Endothelial cell of umbilical vein (primary cell): ENCODE measurements around the gene MPG. TPM values are rescaled to one million over a fixed set of nuclear protein-coding genes. Genes with fewer than 3 reads are reported as not detected.

ENCODE experiments used
- BruUV-seq: library from RNA; stranded (reverse); fragments of 400-500 nt; replicated peaks from 2 replicates; lab custom pipeline; 2021; lab: Mats Ljungman, UMichigan
- CTCF ChIA-PET: fragments of 300-600, 350-600 bp; sonication (Branson Sonifier 250); formaldehyde crosslinking; loops from one replicate; lab custom pipeline; 2021; ENCODE audit warnings: antibody characterized with exemption, inconsistent platforms; lab: Charles Lee
- POLR2A ChIA-PET: fragments of 300-600, 350-600 bp; sonication (Branson Sonifier 250); formaldehyde crosslinking; loops from one replicate; lab custom pipeline; 2021; ENCODE audit warnings: antibody characterized with exemption, inconsistent platforms; lab: Charles Lee
- DNase-seq: peaks from one replicate; pipeline ENCODE4 v3.0.0-alpha.2; 2011; ENCODE audit warnings: low read depth, low spot score
- FAIRE-seq: peaks from 2 replicates; lab custom pipeline; 2011; peaks lifted over from hg19 to GRCh38; lab: Jason Lieb, UNC
- H2AFZ ChIP-seq: 2 replicates; pipeline ENCODE4 v1.6.0; 2012; ENCODE audit warnings: low read depth, low read length, control low read depth, inconsistent platforms
- H3K27ac ChIP-seq: 2 replicates; pipeline ENCODE4 v1.5.1; 2011; ENCODE audit warnings: low read depth, mild to moderate bottlenecking, control low read depth, low read length, moderate library complexity; ENCODE audit not compliant: insufficient read depth
- H3K27me3 ChIP-seq, 2 experiments: 2 replicates each; pipeline versions ENCODE4 v1.6.0 to v1.6.1; 2011; ENCODE audit warnings: low read length in 2 of 2, mixed read lengths in 1 of 2; ENCODE audit not compliant: control insufficient read depth in 2 of 2, insufficient read depth in 2 of 2
- H3K36me3 ChIP-seq, 2 experiments: 2 replicates in 1 of 2; 3 replicates in 1 of 2; pipeline ENCODE4 v1.5.1; 2011; ENCODE audit warnings: low read length in 2 of 2, mild to moderate bottlenecking in 1 of 2, moderate library complexity in 1 of 2; ENCODE audit not compliant: control insufficient read depth in 2 of 2, insufficient read depth in 2 of 2; ENCODE audit errors: extremely low read depth in 1 of 2
- H3K4me1 ChIP-seq: 3 replicates; pipeline ENCODE4 v1.5.1; 2011; ENCODE audit warnings: mild to moderate bottlenecking, low read length; ENCODE audit not compliant: control insufficient read depth, insufficient read depth; ENCODE audit errors: extremely low read depth
- H3K4me2 ChIP-seq: 2 replicates; pipeline ENCODE4 v1.6.1; 2011; ENCODE audit warnings: low read length, control low read depth, mixed read lengths; ENCODE audit not compliant: insufficient read depth
- H3K4me3 ChIP-seq, 3 experiments: fragments of 200-600 bp in 1 of 3; sonication (generic), shearing (Covaris generic) in 1 of 3; replicated peaks in 1 of 3; 2 replicates each; pipeline ENCODE4 v1.5.1; 2011 to 2016; ENCODE audit warnings: control low read depth in 3 of 3, low read length in 3 of 3, mild to moderate bottlenecking in 2 of 3, inconsistent platforms in 1 of 3, low read depth in 1 of 3, moderate library complexity in 1 of 3; ENCODE audit not compliant: insufficient read depth in 1 of 3
- H3K79me2 ChIP-seq: 2 replicates; pipeline ENCODE4 v1.6.0; 2012; ENCODE audit warnings: low read length, inconsistent platforms; ENCODE audit not compliant: control insufficient read depth, insufficient read depth
- H3K9ac ChIP-seq: replicated peaks from 2 replicates; pipeline ENCODE3; 2011; ENCODE audit warnings: low read length, control low read depth; ENCODE audit not compliant: insufficient read depth; ENCODE audit errors: extremely low read depth
- H3K9me1 ChIP-seq: replicated peaks from 3 replicates; pipeline ENCODE4 v1.6.0; 2011; ENCODE audit warnings: mild to moderate bottlenecking, low read length; ENCODE audit not compliant: control insufficient read depth, insufficient read depth; ENCODE audit errors: extremely low read depth
- H3K9me3 ChIP-seq: replicated peaks from 2 replicates; pipeline ENCODE4 v1.5.1; 2012; ENCODE audit warnings: low read length, inconsistent platforms; ENCODE audit not compliant: control insufficient read depth, insufficient read depth
- H4K20me1 ChIP-seq: replicated peaks from 2 replicates; pipeline ENCODE3; 2011; ENCODE audit warnings: mild to moderate bottlenecking, low read length; ENCODE audit not compliant: control insufficient read depth, insufficient read depth; ENCODE audit errors: extremely low read depth
- CTCF ChIP-seq, 2 donors: IDR thresholded peaks; 1 replicate in 1 of 2; 2 replicates in 1 of 2; pipeline ENCODE4 v1.5.1; 2011; ENCODE audit warnings: low read length in 2 of 2, mild to moderate bottlenecking in 2 of 2, moderate library complexity in 2 of 2, control low read depth in 1 of 2, inconsistent platforms in 1 of 2, low read depth in 1 of 2; ENCODE audit not compliant: insufficient read depth in 1 of 2; ENCODE audit errors: extremely low read depth in 1 of 2
- EZH2 ChIP-seq: IDR thresholded peaks from 2 replicates; pipeline ENCODE4 v1.6.1; 2012; ENCODE audit warnings: borderline replicate concordance, low read depth, mild to moderate bottlenecking, moderate library complexity, low read length, inconsistent platforms; ENCODE audit not compliant: severe bottlenecking
- FOS ChIP-seq: IDR thresholded peaks from 2 replicates; pipeline ENCODE4 v1.6.1; 2011; ENCODE audit warnings: mild to moderate bottlenecking, low read length, moderate library complexity, borderline replicate concordance; ENCODE audit not compliant: insufficient read depth
- GATA2 ChIP-seq: IDR thresholded peaks from 2 replicates; pipeline ENCODE4 v1.7.0; 2011; ENCODE audit warnings: low read depth, mild to moderate bottlenecking, moderate library complexity, mixed read lengths, low read length; ENCODE audit not compliant: insufficient read length, insufficient read depth
- JUN ChIP-seq: IDR thresholded peaks from 2 replicates; pipeline ENCODE4 v1.6.1; 2011; ENCODE audit warnings: borderline replicate concordance, low read depth; ENCODE audit not compliant: insufficient read length, insufficient read depth
- MAX ChIP-seq: IDR thresholded peaks from 2 replicates; pipeline ENCODE4 v1.6.1; 2011; ENCODE audit not compliant: insufficient read depth, insufficient read length
- MYC ChIP-seq: IDR thresholded peaks from one replicate; pipeline ENCODE4 v1.6.1; 2011; ENCODE audit warnings: mild to moderate bottlenecking, low read depth, low read length
- POLR2A ChIP-seq: IDR thresholded peaks from 2 replicates; pipeline ENCODE4 v1.6.1; 2012; ENCODE audit warnings: low read depth, mild to moderate bottlenecking, control low read depth, low read length
- POLR2AphosphoS5 ChIP-seq: IDR thresholded peaks from 2 replicates; pipeline ENCODE4 v1.6.1; 2012; ENCODE audit warnings: low read depth, mild to moderate bottlenecking, control low read depth, low read length, moderate library complexity; ENCODE audit not compliant: insufficient read depth
- dilution Hi-C: fragments of 300-500 bp; cut with MboI; formaldehyde crosslinking; loops from one replicate; pipeline ENCODE4 v1.15.0; 2019; ENCODE audit warnings: low sequenced_read_pairs; ENCODE audit not compliant: extremely low pct_ligation_motif_present
- intact Hi-C: fragments of 100-400 bp; cut with micrococcal nuclease; formaldehyde crosslinking; loops from one replicate; pipeline ENCODE4 v1.10.0; 2022
- polyA plus RNA-seq, 4 experiments: library from polyadenylated mRNA; depleted of rRNA in 3 of 4; stranded (reverse) in 3 of 4; unstranded in 1 of 4; fragments of >200 nt; gene quantifications; 2 replicates each; pipeline versions ENCODE4 v1.2.1 to v1.2.3, GENCODE V29; 2011 to 2012; ENCODE audit warnings: missing spikeins in 1 of 4
- total RNA-seq: library from RNA; stranded (reverse); gene quantifications from 2 replicates; pipeline ENCODE4 v1.2.3, GENCODE V29; 2021

MPG gene
- total and polyA plus RNA-seq, 2 donors (not counting 3 experiments of a cell fraction or from before 2014, with no cell fraction given): 70.5 to 140 TPM

GRCh38 chr16:83781-84615, 6.0 kb downstream of the MPG start:
- CTCF ChIA-PET: interaction anchor here (1.1 to 17.6 kb wide), 6 partner anchors 10 to 97 kb away, joined by 3 to 790 read pairs (median 10); partner anchors contain the start of genes HBQ1, MPG and RHBDF1
- Histone ChIP-seq H3K9me3 (no peaks in the 10 kb centered on the region), H3K4me1 (peaks cover 39% of the 10 kb centered on the region), H3K36me3 (peaks cover 7 to 22% of the 10 kb centered on the region in 2 experiments), H3K79me2 (no peaks in the 10 kb centered on the region), H3K4me2 (peak overlapping the region; percentile 13), H3K9me1 (no peaks in the 10 kb centered on the region), H3K27ac (peak overlapping the region; percentile 78), H3K27me3 (no peaks in the 10 kb centered on the region), H2AFZ (no peak overlapping the region), H3K9ac (peak overlapping the region; percentile 53), H3K4me3 (no peak overlapping the region), H4K20me1 (no peaks in the 10 kb centered on the region)
- POLR2A ChIA-PET: interaction anchor here (1.9 kb wide), 1 partner anchor 10 kb away, joined by 5 read pairs; no protein-coding TSS in a partner anchor
- FAIRE-seq (peak; percentile 82), DNase-seq (peak; percentile 64)
- TF ChIP-seq GATA2 (no peak), CTCF (IDR thresholded peaks at IDR 0.05; ENCODE audit: extremely low read depth in 1 of 2, insufficient read depth in 1 of 2, low read depth in 1 of 2, low read length in 2 of 2) (peak in 1 of 2 donors; percentile 29), EZH2 (no peak), FOS (peak; percentile 49), JUN (no peak), MAX (no peak), MYC (no peak), POLR2A (peak; percentile 50), POLR2AphosphoS5 (peak; percentile 86)
- no TSS peak for BruUV-seq
- dilution Hi-C loops: no loop called here
- intact Hi-C loops: loop anchor here (1.0 kb wide), 3 partner anchors 8 to 31 kb away; partner anchors contain the start of genes POLR3K and SNRNP25
